A549 (cell line): Measurements from ENCODE around the gene COL5A1. TPM values are rescaled to one million over a fixed set of nuclear protein-coding genes. Genes with fewer than 3 reads are reported as not detected.

ENCODE experiments used
- ATAC-seq, 2 experiments: fragments of 200-7000 bp in 1 of 2; fragments of >200 bp in 1 of 2; cut with Nextera tagmentation in 1 of 2; cut with Tn5 transposase in 1 of 2; 3 replicates each; pipeline versions ENCODE4 v1.8.0 to v1.9.1; 2018 to 2020; ENCODE audit warnings: mild to moderate bottlenecking in 1 of 2, moderate library complexity in 1 of 2
- CTCF ChIA-PET: fragments of 300-600 bp; sonication (Branson Sonifier 250); formaldehyde crosslinking; extraction: SDS; loops from one replicate; lab custom pipeline; 2021; ENCODE audit warnings: antibody characterized with exemption, inconsistent platforms; lab: Yijun Ruan, JAX
- POLR2A ChIA-PET: fragments of 350-600 bp; formaldehyde crosslinking; extraction: SDS; loops from one replicate; lab custom pipeline; 2021; ENCODE audit warnings: antibody characterized with exemption, inconsistent platforms; lab: Yijun Ruan, JAX
- DNase-seq, 2 experiments: peaks; one replicate each; pipeline versions ENCODE4 v3.0.0 to v3.0.0-alpha.2; 2011 to 2016; ENCODE audit warnings: low read depth in 1 of 2, low spot score in 1 of 2
- FAIRE-seq: peaks from 2 replicates; lab custom pipeline; 2011; peaks lifted over from hg19 to GRCh38; lab: Jason Lieb, UNC
- H3K27ac ChIP-seq, 2 experiments: fragments of >200 bp; sonication (Bioruptor Twin); formaldehyde crosslinking; 3 replicates each; pipeline ENCODE4 v1.5.1; 2016 to 2017
- H3K4me1 ChIP-seq: fragments of >200 bp; sonication (Bioruptor Twin); formaldehyde crosslinking; 3 replicates; pipeline ENCODE4 v1.6.1; 2016
- H3K4me2 ChIP-seq: fragments of >200 bp; sonication (Bioruptor Twin); formaldehyde crosslinking; 3 replicates; pipeline ENCODE4 v1.6.1; 2016
- H3K4me3 ChIP-seq: fragments of >200 bp; sonication (Bioruptor Twin); formaldehyde crosslinking; 3 replicates; pipeline ENCODE4 v1.5.1; 2016
- H3K9me3 ChIP-seq: fragments of >200 bp; sonication (Bioruptor Twin); formaldehyde crosslinking; 3 replicates; pipeline ENCODE4 v1.6.1; 2016
- BHLHE40 ChIP-seq: IDR thresholded peaks from 2 replicates; pipeline ENCODE4 v1.6.1; 2012; ENCODE audit warnings: low read depth, low read length, inconsistent platforms
- CHD2 ChIP-seq: fragments of 150-350 bp; IDR thresholded peaks from 2 replicates; pipeline ENCODE4 v1.6.1; 2014; ENCODE audit warnings: low read length; ENCODE audit not compliant: partially characterized antibody
- CTCF ChIP-seq: fragments of >200 bp; sonication (Bioruptor Twin); formaldehyde crosslinking; IDR thresholded peaks from 3 replicates; pipeline ENCODE4 v1.5.1; 2016
- E2F6 ChIP-seq: IDR thresholded peaks from 2 replicates; pipeline ENCODE4 v1.6.1; 2012; ENCODE audit warnings: low read depth, borderline replicate concordance
- EHF ChIP-seq: fragments of 250-450 bp; sonication (Bioruptor Pico); IDR thresholded peaks from 2 replicates; pipeline ENCODE4 v1.5.0; 2020; ENCODE audit warnings: mild to moderate bottlenecking
- ELK1 ChIP-seq: fragments of 150-350 bp; IDR thresholded peaks from 2 replicates; pipeline ENCODE4 v1.6.1; 2014; ENCODE audit warnings: low read depth, mild to moderate bottlenecking, low read length
- EP300 ChIP-seq, 2 experiments: fragments of >200 bp; sonication (Bioruptor Twin); formaldehyde crosslinking; IDR thresholded peaks; 2 replicates in 1 of 2; 3 replicates in 1 of 2; pipeline ENCODE4 v1.6.1; 2016 to 2017
- FOSB ChIP-seq: fragments of 250-450 bp; sonication (Bioruptor Pico); IDR thresholded peaks from 2 replicates; pipeline ENCODE4 v1.5.0; 2020; ENCODE audit warnings: mild to moderate bottlenecking, moderate library complexity
- FOSL2 ChIP-seq, 2 experiments: fragments of 450-650 bp in 1 of 2; fragments of >200 bp in 1 of 2; sonication (Bioruptor Twin) in 1 of 2; formaldehyde crosslinking; IDR thresholded peaks; 2 replicates each; pipeline versions ENCODE4 v1.5.0 to v1.6.1; 2016 to 2020; ENCODE audit warnings: mild to moderate bottlenecking in 1 of 2, moderate library complexity in 1 of 2
- FOXS1 ChIP-seq: fragments of 250-450 bp; sonication (Bioruptor Pico); IDR thresholded peaks from 2 replicates; pipeline ENCODE4 v1.5.0; 2020; ENCODE audit warnings: mild to moderate bottlenecking, moderate library complexity
- HOXB13 ChIP-seq: fragments of 250-450 bp; sonication (Bioruptor Pico); IDR thresholded peaks from 2 replicates; pipeline ENCODE4 v1.5.0; 2020; ENCODE audit warnings: low read depth, mild to moderate bottlenecking, moderate library complexity
- JUN ChIP-seq, 2 experiments: fragments of >200 bp; sonication (Bioruptor Twin); formaldehyde crosslinking; IDR thresholded peaks; 2 replicates in 1 of 2; 3 replicates in 1 of 2; pipeline ENCODE4 v1.6.1; 2016 to 2017
- KDM5A ChIP-seq: fragments of 200-600 bp; sonication (generic); IDR thresholded peaks from 2 replicates; pipeline ENCODE4 v1.6.1; 2016; ENCODE audit warnings: antibody characterized with exemption, mild to moderate bottlenecking
- MAFK ChIP-seq: fragments of 450-650 bp; IDR thresholded peaks from 2 replicates; pipeline ENCODE4 v1.6.1; 2014; ENCODE audit not compliant: partially characterized antibody
- NFE2L2 ChIP-seq: fragments of 150-350 bp; conservative IDR thresholded peaks from 2 replicates; pipeline ENCODE4 v1.6.1; 2014; ENCODE audit warnings: low read length
- NR3C1 ChIP-seq: fragments of >200 bp; sonication (Bioruptor Twin); formaldehyde crosslinking; IDR thresholded peaks from 3 replicates; pipeline ENCODE4 v1.6.1; 2017
- PHF8 ChIP-seq: fragments of 200-600 bp; sonication (generic); IDR thresholded peaks from 2 replicates; pipeline ENCODE4 v1.6.1; 2016; ENCODE audit warnings: low read depth, mild to moderate bottlenecking, antibody characterized with exemption, moderate library complexity, borderline replicate concordance
- POLR2A ChIP-seq: IDR thresholded peaks from 2 replicates; pipeline ENCODE4 v1.6.1; 2012; ENCODE audit warnings: mild to moderate bottlenecking, low read length
- POLR2AphosphoS2 ChIP-seq: conservative IDR thresholded peaks from 2 replicates; pipeline ENCODE4 v1.6.1; 2012; ENCODE audit warnings: low read length, improper control_type of control experiment, inconsistent platforms
- RAD21 ChIP-seq, 2 experiments: fragments of >200 bp in 1 of 2; sonication (Bioruptor Twin) in 1 of 2; formaldehyde crosslinking in 1 of 2; IDR thresholded peaks in 1 of 2; conservative IDR thresholded peaks in 1 of 2; 2 replicates in 1 of 2; 3 replicates in 1 of 2; pipeline ENCODE4 v1.6.1; 2012 to 2018; ENCODE audit warnings: inconsistent platforms in 1 of 2
- SREBF2 ChIP-seq: fragments of 450-650 bp; IDR thresholded peaks from 2 replicates; pipeline ENCODE4 v1.6.1; 2014; ENCODE audit warnings: mild to moderate bottlenecking, moderate library complexity
- ZC3H11A ChIP-seq: fragments of 450-650 bp; IDR thresholded peaks from 2 replicates; pipeline ENCODE4 v1.6.1; 2014; ENCODE audit warnings: antibody characterized with exemption, mild to moderate bottlenecking
- ZNF302 ChIP-seq: fragments of 250-450 bp; sonication (Bioruptor Pico); IDR thresholded peaks from 2 replicates; pipeline ENCODE4 v1.9.0; 2021; ENCODE audit warnings: inconsistent platforms, mild to moderate bottlenecking, moderate library complexity
- WGBS: methylation state at CpG from one replicate; pipeline ENCODE4 v1.1.6; 2017; ENCODE audit errors: missing lambda C conversion rate; 5-methylcytosine and 5-hydroxymethylcytosine counted together
- polyA plus RNA-seq, 4 experiments: library from polyadenylated mRNA; depleted of rRNA in 3 of 4; stranded (reverse); fragments of >200 nt; fragmentation: RNase III in 1 of 4; extraction: RNeasy Plus Mini Kit Qiagen cat#74134 plus additional on column Dnase treatment in 1 of 4; gene quantifications; 2 replicates in 3 of 4; 3 replicates in 1 of 4; pipeline ENCODE4 v1.2.3, GENCODE V29; 2011 to 2017

COL5A1 gene
- polyA plus RNA-seq, 2 of the 4 experiments (the other 2 are of a cell fraction), result 16.1 to 67.5 TPM

GRCh38 chr9:134793288-134794188 lies 151.9 kb downstream of the COL5A1 start:
- FAIRE-seq (no peak), DNase-seq (no peak), ATAC-seq (no peak)
- WGBS, result 81% methylated on average over 23 of the region's 23 CpGs
- TF ChIP-seq NR3C1, result no peak
- Histone ChIP-seq H3K27ac (no peak overlapping the region), H3K9me3 (no peaks in the 10 kb centered on the region), H3K4me2 (no peak overlapping the region), H3K4me3 (no peak overlapping the region), H3K4me1 (no peaks in the 10 kb centered on the region)
- ChIA-PET POLR2A (no interaction called here), CTCF (interaction anchor here (1.1 to 1.5 kb wide), 2 partner anchors 11 to 29 kb away, joined by 3 to 4 read pairs; no protein-coding TSS in a partner anchor)

GRCh38 chr9:134794663-134795370 lies 153.2 kb downstream of the COL5A1 start:
- ChIA-PET POLR2A (interaction anchor here (0.5 kb wide), 1 partner anchor 12 kb away, joined by 3 read pairs; no protein-coding TSS in a partner anchor), CTCF (interaction anchor here (0.7 to 1.2 kb wide), 3 partner anchors 97 to 1481 kb away, joined by 3 to 6 read pairs (median 3); no protein-coding TSS in a partner anchor)
- no peak overlapping the region for H3K4me2 ChIP-seq
- no peak for FAIRE-seq
- H3K9me3 ChIP-seq, result no peaks in the 10 kb centered on the region
- ATAC-seq, result no peak
- no peak for DNase-seq
- H3K27ac ChIP-seq, result no peak overlapping the region
- H3K4me3 ChIP-seq, result no peak overlapping the region
- TF ChIP-seq ZNF302 (CRISPR knock-in tag), result no peak
- TF ChIP-seq BHLHE40, result no peak
- no peak for TF ChIP-seq PHF8
- TF ChIP-seq RAD21 (conservative IDR thresholded peaks at IDR 0.05 in 1 of 2, IDR thresholded peaks at IDR 0.05 in 1 of 2), result no peak
- TF ChIP-seq SREBF2, result no peak
- TF ChIP-seq FOSL2 (IDR thresholded peaks at IDR 0.05), result no peak
- no peak for TF ChIP-seq FOSL2 (CRISPR knock-in tag; IDR thresholded peaks at IDR 0.05)
- no peak for TF ChIP-seq FOSB (CRISPR knock-in tag)
- H3K4me1 ChIP-seq, result no peaks in the 10 kb centered on the region
- 87% methylated on average over 16 of the region's 20 CpGs for WGBS

- Histone ChIP-seq H3K4me1 (no peaks in the 10 kb centered on the region), H3K4me2 (no peak overlapping the region), H3K27ac (no peak overlapping the region; a peak in 1 of 6 replicates), H3K4me3 (no peak overlapping the region), H3K9me3 (no peaks in the 10 kb centered on the region)
- CTCF ChIA-PET, result interaction anchor here (1.1 to 1.4 kb wide), 3 partner anchors 24 to 106 kb away, joined by 3 to 6 read pairs (median 4); no protein-coding TSS in a partner anchor
- POLR2A ChIA-PET, result no interaction called here
- TF ChIP-seq KDM5A (no peak), EHF (CRISPR knock-in tag) (no peak), JUN (IDR thresholded peaks at IDR 0.05) (no peak), POLR2AphosphoS2 (no peak), E2F6 (no peak), RAD21 (conservative IDR thresholded peaks at IDR 0.05 in 1 of 2, IDR thresholded peaks at IDR 0.05 in 1 of 2) (no peak), ZC3H11A (no peak), NFE2L2 (no peak), SREBF2 (no peak), HOXB13 (no peak), BHLHE40 (no peak), NR3C1 (no peak), MAFK (no peak), PHF8 (no peak), CHD2 (no peak), CTCF (no peak), ELK1 (no peak), EP300 (IDR thresholded peaks at IDR 0.05) (no peak), POLR2A (no peak), FOXS1 (CRISPR knock-in tag) (no peak)
- DNase-seq (no peak), ATAC-seq (no peak), FAIRE-seq (no peak)
- 53% methylated on average over 4 of the region's 8 CpGs for WGBS
Observed at GRCh38 chr9:134795446-134795845, 153.8 kb downstream of the COL5A1 start.
